Endothelial cell of umbilical vein (primary cell): ENCODE data around the gene ITPR2.

Experiments
- EZH2 ChIP-seq: IDR thresholded peaks from 2 replicates; pipeline ENCODE4 v1.6.1; 2012; ENCODE audit warnings: borderline replicate concordance, low read depth, mild to moderate bottlenecking, moderate library complexity, low read length, inconsistent platforms; ENCODE audit not compliant: severe bottlenecking
- FOS ChIP-seq: IDR thresholded peaks from 2 replicates; pipeline ENCODE4 v1.6.1; 2011; ENCODE audit warnings: mild to moderate bottlenecking, low read length, moderate library complexity, borderline replicate concordance; ENCODE audit not compliant: insufficient read depth
- GATA2 ChIP-seq: IDR thresholded peaks from 2 replicates; pipeline ENCODE4 v1.7.0; 2011; ENCODE audit warnings: low read depth, mild to moderate bottlenecking, moderate library complexity, mixed read lengths, low read length; ENCODE audit not compliant: insufficient read length, insufficient read depth
- JUN ChIP-seq: IDR thresholded peaks from 2 replicates; pipeline ENCODE4 v1.6.1; 2011; ENCODE audit warnings: borderline replicate concordance, low read depth; ENCODE audit not compliant: insufficient read length, insufficient read depth
- MAX ChIP-seq: IDR thresholded peaks from 2 replicates; pipeline ENCODE4 v1.6.1; 2011; ENCODE audit not compliant: insufficient read depth, insufficient read length
- MYC ChIP-seq: IDR thresholded peaks from one replicate; pipeline ENCODE4 v1.6.1; 2011; ENCODE audit warnings: mild to moderate bottlenecking, low read depth, low read length
- POLR2A ChIP-seq: IDR thresholded peaks from 2 replicates; pipeline ENCODE4 v1.6.1; 2012; ENCODE audit warnings: low read depth, mild to moderate bottlenecking, control low read depth, low read length
- POLR2AphosphoS5 ChIP-seq: IDR thresholded peaks from 2 replicates; pipeline ENCODE4 v1.6.1; 2012; ENCODE audit warnings: low read depth, mild to moderate bottlenecking, control low read depth, low read length, moderate library complexity; ENCODE audit not compliant: insufficient read depth
- TF ChIP-seq, protein P1 (sequence below), 2 donors: IDR thresholded peaks; 1 replicate in 1 of 2; 2 replicates in 1 of 2; pipeline ENCODE4 v1.5.1; 2011; ENCODE audit warnings: low read length in 2 of 2, mild to moderate bottlenecking in 2 of 2, moderate library complexity in 2 of 2, control low read depth in 1 of 2, inconsistent platforms in 1 of 2, low read depth in 1 of 2; ENCODE audit not compliant: insufficient read depth in 1 of 2; ENCODE audit errors: extremely low read depth in 1 of 2

DNA sequence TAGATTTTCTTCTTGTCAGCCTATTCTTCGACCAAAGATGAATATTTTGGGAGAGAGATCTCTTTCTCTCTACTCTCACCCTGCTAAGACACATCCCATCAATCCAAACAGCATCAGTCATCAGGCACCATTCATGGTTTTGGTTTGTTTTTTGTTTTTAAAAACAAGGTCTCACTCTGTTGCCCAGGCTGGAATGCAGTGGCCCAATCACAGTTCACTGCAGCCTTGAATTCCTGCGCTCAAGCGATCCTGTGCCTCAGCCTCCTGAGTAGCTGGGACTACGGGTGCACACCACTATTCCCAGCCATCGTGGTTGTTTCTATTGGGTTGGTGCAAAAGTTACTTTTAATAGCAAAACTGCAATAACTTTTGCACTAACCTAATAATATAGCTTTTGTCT lies 14.4 kb upstream of the ITPR2 start:
- TF ChIP-seq, protein P1, sequence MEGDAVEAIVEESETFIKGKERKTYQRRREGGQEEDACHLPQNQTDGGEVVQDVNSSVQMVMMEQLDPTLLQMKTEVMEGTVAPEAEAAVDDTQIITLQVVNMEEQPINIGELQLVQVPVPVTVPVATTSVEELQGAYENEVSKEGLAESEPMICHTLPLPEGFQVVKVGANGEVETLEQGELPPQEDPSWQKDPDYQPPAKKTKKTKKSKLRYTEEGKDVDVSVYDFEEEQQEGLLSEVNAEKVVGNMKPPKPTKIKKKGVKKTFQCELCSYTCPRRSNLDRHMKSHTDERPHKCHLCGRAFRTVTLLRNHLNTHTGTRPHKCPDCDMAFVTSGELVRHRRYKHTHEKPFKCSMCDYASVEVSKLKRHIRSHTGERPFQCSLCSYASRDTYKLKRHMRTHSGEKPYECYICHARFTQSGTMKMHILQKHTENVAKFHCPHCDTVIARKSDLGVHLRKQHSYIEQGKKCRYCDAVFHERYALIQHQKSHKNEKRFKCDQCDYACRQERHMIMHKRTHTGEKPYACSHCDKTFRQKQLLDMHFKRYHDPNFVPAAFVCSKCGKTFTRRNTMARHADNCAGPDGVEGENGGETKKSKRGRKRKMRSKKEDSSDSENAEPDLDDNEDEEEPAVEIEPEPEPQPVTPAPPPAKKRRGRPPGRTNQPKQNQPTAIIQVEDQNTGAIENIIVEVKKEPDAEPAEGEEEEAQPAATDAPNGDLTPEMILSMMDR (IDR thresholded peaks at IDR 0.05; ENCODE audit: extremely low read depth in 1 of 2, insufficient read depth in 1 of 2, low read depth in 1 of 2, low read length in 2 of 2) = no peak
- no peak for TF ChIP-seq POLR2AphosphoS5
- TF ChIP-seq GATA2 = no peak
- TF ChIP-seq POLR2A = no peak
- no peak for TF ChIP-seq MAX
- TF ChIP-seq EZH2 = no peak
- no peak for TF ChIP-seq JUN
- no peak for TF ChIP-seq MYC
- no peak for TF ChIP-seq FOS
